Ascending aorta (tissue), 2 donors: ENCODE results near the gene PFKL. TPM values are rescaled to one million over a fixed set of nuclear protein-coding genes. Genes with fewer than 3 reads are reported as not detected.
A peak's percentile ranks its signal among the peaks of the same experiment; 100 is the strongest.
"Not testable (repeated sequence)": the region's sequence is repeated elsewhere in the genome, so short reads cannot be mapped to it uniquely, and the experiment has no call there.

Experiments
- DNase-seq, 2 donors: peaks; one replicate each; pipeline ENCODE4 v3.0.0-alpha.2; 2019; ENCODE audit warnings: low spot score in 2 of 2
- H3K27ac ChIP-seq, 2 donors: fragments of 200-600 bp; sonication (generic); one replicate each; pipeline ENCODE4 v1.5.1; 2016 to 2017; ENCODE audit warnings: mild to moderate bottlenecking in 1 of 2
- H3K27me3 ChIP-seq: fragments of 200-600 bp; sonication (generic); one replicate; pipeline ENCODE4 v1.5.1; 2017
- H3K36me3 ChIP-seq, 2 donors: fragments of 200-600 bp; sonication (generic); one replicate each; pipeline ENCODE4 v1.5.1; 2016
- H3K4me1 ChIP-seq, 2 donors: fragments of 200-600 bp; sonication (generic); one replicate each; pipeline ENCODE4 v1.5.1; 2016 to 2017; ENCODE audit warnings: mild to moderate bottlenecking in 1 of 2
- H3K4me3 ChIP-seq, 2 donors: fragments of 200-600 bp; sonication (generic); one replicate each; pipeline ENCODE4 v1.5.1; 2016 to 2017; ENCODE audit warnings: mild to moderate bottlenecking in 1 of 2
- H3K9me3 ChIP-seq, 2 donors: fragments of 200-600 bp; sonication (generic); one replicate each; pipeline ENCODE4 v1.5.1; 2016
- intact Hi-C: fragments of 100-400 bp; cut with DNase I; formaldehyde crosslinking; loops from one replicate; pipeline ENCODE4 v1.15.1; 2023
- total RNA-seq: library from RNA; depleted of rRNA; stranded (reverse); fragments of >200 nt; gene quantifications from one replicate; pipeline ENCODE4 v1.1.0, GENCODE V29; 2016
- TF ChIP-seq, protein P1 (sequence below), 3 experiments: fragments of 200-600 bp in 2 of 3; fragments of 450-650 bp in 1 of 3; sonication (generic) in 2 of 3; IDR thresholded peaks; one replicate each; pipeline ENCODE4 v1.5.1; 2016 to 2019; ENCODE audit warnings: antibody characterized with exemption in 3 of 3, mild to moderate bottlenecking in 1 of 3, moderate library complexity in 1 of 3

PFKL gene
- total RNA-seq, 1 donor from 2014 or later, result 153 TPM

DNA sequence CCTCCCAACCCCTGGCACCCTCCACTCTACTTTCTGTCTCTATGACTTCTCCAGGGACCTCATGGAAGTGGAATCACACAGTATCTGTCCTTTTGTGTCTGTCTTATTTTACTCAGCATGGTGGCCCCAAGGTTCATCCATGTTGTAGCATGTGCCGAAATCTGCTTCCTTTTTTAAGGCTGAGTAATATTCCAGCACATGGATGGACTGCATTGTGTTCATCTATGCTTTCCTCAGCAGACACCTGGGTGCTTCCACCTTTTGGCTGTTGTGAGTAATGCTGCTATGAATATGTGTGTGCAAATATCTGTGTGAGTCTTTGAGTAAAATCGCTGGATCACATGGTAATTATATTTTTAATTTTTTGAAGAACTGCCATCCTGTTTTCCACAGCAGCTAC is 1.6 kb upstream of the PFKL start:
- Histone ChIP-seq H3K36me3 (no peaks in the 10 kb centered on the region), H3K9me3 (no peaks in the 10 kb centered on the region), H3K4me1 (peaks cover 5 to 23% of the 10 kb centered on the region in 2 donors), H3K27ac (no peak overlapping the region), H3K4me3 (no peak overlapping the region), H3K27me3 (no peaks in the 10 kb centered on the region)
- TF ChIP-seq, protein P1, sequence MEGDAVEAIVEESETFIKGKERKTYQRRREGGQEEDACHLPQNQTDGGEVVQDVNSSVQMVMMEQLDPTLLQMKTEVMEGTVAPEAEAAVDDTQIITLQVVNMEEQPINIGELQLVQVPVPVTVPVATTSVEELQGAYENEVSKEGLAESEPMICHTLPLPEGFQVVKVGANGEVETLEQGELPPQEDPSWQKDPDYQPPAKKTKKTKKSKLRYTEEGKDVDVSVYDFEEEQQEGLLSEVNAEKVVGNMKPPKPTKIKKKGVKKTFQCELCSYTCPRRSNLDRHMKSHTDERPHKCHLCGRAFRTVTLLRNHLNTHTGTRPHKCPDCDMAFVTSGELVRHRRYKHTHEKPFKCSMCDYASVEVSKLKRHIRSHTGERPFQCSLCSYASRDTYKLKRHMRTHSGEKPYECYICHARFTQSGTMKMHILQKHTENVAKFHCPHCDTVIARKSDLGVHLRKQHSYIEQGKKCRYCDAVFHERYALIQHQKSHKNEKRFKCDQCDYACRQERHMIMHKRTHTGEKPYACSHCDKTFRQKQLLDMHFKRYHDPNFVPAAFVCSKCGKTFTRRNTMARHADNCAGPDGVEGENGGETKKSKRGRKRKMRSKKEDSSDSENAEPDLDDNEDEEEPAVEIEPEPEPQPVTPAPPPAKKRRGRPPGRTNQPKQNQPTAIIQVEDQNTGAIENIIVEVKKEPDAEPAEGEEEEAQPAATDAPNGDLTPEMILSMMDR (IDR thresholded peaks at IDR 0.05), result no peak
- intact Hi-C loops, result no loop called here
- no peak for DNase-seq

GRCh38 chr21:44299085-44299457 is 782 bp upstream of the PFKL start:
- TF ChIP-seq, protein P1 (IDR thresholded peaks at IDR 0.05), result no peak

DNA sequence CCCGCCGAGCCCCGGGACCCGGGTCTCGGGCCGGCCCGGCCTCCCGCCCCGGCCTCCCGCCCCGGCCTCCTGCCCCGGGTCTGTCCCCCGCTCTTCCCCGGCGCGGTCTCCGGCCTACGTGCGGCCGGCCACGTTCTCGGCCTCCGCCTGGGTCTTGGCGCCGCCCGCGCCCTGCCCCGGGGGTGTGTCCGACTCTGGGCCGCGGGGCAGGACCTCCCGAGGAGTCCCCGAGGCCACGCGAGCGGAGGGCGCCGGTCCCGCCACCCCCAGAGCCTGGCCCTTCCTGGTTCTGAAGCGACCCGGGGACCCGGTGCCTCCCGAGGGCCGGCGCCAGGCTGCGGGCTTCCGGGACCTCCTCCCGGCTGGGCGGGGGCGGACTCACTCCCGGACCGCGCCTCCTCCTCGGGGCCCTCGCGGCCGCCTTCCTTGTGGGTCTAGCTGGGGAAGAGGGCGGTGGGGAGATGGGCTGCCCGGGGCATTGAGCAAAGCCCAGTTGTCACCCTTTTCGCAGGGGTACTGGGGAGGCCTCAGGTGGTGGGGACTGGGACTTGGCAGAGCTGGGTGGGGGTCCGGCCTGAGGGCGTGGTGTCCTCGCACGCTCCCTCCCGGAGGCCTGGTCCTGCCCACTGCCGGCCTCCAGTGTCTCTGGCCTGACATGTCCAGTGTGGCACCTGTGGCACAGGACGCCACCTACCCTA is 558 bp downstream of the PFKL start:
- no peaks in the 10 kb centered on the region for H3K36me3 ChIP-seq
- DNase-seq, result peak in 1 of 2 donors; percentile 85
- TF ChIP-seq, protein P1 (IDR thresholded peaks at IDR 0.05), result no peak
- H3K27me3 ChIP-seq, result no peaks in the 10 kb centered on the region
- no peaks in the 10 kb centered on the region for H3K9me3 ChIP-seq
- H3K27ac ChIP-seq, result peak overlapping the region; percentile 89 to 92
- intact Hi-C loops, result loop anchor here (2.0 kb wide), 1 partner anchor 38 kb away; the partner anchor contains the start of gene CFAP410
- H3K4me3 ChIP-seq, result peak overlapping the region; percentile 96 to 99
- H3K4me1 ChIP-seq, result peaks cover 5 to 32% of the 10 kb centered on the region in 2 donors

More at GRCh38 chr21:44299085-44299457, 782 bp upstream of the PFKL start:
- Histone ChIP-seq H3K27me3 (no peaks in the 10 kb centered on the region), H3K27ac (peak overlapping the region; percentile 89 to 92), H3K36me3 (no peaks in the 10 kb centered on the region), H3K9me3 (no peaks in the 10 kb centered on the region), H3K4me3 (peak overlapping the region; percentile 96 to 99), H3K4me1 (peaks cover 5 to 30% of the 10 kb centered on the region in 2 donors)
- intact Hi-C loops, result no loop called here
- no peak for DNase-seq

GRCh38 chr21:44301141-44301540 is 1.3 kb downstream of the PFKL start:
- peaks cover 5 to 32% of the 10 kb centered on the region in 2 donors for H3K4me1 ChIP-seq

DNA sequence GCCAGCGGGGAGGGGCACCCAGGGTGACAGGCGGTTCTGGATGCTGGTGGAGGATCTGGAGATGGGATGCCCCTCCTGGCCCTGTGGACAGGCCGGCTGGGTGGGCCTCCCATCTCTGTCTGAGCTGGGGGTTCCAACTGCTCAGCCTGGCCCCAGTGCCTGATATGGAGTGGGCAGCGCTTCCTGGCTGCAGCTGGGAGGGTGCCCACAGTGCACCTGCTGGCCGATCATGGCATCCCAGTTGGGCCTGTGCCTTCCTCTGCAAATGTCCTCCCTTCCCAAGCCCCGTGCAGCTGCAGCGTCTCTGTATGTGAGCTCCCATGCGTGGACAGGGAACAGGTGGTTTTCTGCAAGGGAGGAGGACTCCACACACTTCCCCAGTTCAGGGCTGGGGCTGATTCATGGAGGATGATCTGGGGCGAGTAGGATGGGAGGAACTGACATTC is 2.1 kb downstream of the PFKL start:
- H3K4me3 ChIP-seq, result no peak overlapping the region
- H3K36me3 ChIP-seq, result peaks cover 2 to 3% of the 10 kb centered on the region in 2 donors
- no peaks in the 10 kb centered on the region for H3K9me3 ChIP-seq
- intact Hi-C loops, result loop anchor here (2.0 kb wide), 1 partner anchor 37 kb away; the partner anchor contains the start of gene CFAP410
- TF ChIP-seq, protein P1 (IDR thresholded peaks at IDR 0.05), result no peak
- H3K27me3 ChIP-seq, result no peaks in the 10 kb centered on the region
- no peak overlapping the region for H3K27ac ChIP-seq
- peaks cover 5 to 32% of the 10 kb centered on the region in 2 donors for H3K4me1 ChIP-seq
- no peak for DNase-seq

More at GRCh38 chr21:44301141-44301540, 1.3 kb downstream of the PFKL start:
- DNase-seq, result no peak
- TF ChIP-seq, protein P1 (IDR thresholded peaks at IDR 0.05), result no peak
- no peak overlapping the region for H3K27ac ChIP-seq
- H3K9me3 ChIP-seq, result no peaks in the 10 kb centered on the region
- no peaks in the 10 kb centered on the region for H3K36me3 ChIP-seq
- H3K4me3 ChIP-seq, result peak overlapping the region; percentile 96 to 99
- H3K27me3 ChIP-seq, result no peaks in the 10 kb centered on the region
- intact Hi-C loops, result loop anchor here (2.0 kb wide), 1 partner anchor 38 kb away; the partner anchor contains the start of gene CFAP410

- H3K27me3 ChIP-seq, H3K9me3 ChIP-seq, DNase-seq, intact Hi-C loops, H3K27ac ChIP-seq, H3K4me3 ChIP-seq: not testable (repeated sequence)
- Histone ChIP-seq H3K36me3 (peaks cover 6 to 10% of the 10 kb centered on the region in 2 donors), H3K4me1 (peaks cover 5 to 30% of the 10 kb centered on the region in 2 donors)
Observed at GRCh38 chr21:44302573-44303401, 2.9 kb downstream of the PFKL start.
